Measurements from ENCODE around the gene NAP1L1.
A peak's percentile ranks its signal among the peaks of the same experiment; 100 is the strongest.

Gene NAP1L1

GRCh38 chr12:76083246-76083903 is 1.1 kb downstream of the NAP1L1 start:
- Histone ChIP-seq H3K79me2 (ENCODE audit: control insufficient read depth, insufficient read depth, low read length, unreplicated experiment) (peaks cover 59% of the 10 kb centered on the region), H3K4me1 (ENCODE audit: control insufficient read depth, insufficient read depth, low read length, unreplicated experiment) (peaks cover 32% of the 10 kb centered on the region), H2AFZ (ENCODE audit: low read length, unreplicated experiment) (no peak overlapping the region), H3K4me3 (ENCODE audit: low read depth, low read length) (peak overlapping the region; percentile 96), H3K27me3 (ENCODE audit: insufficient read depth, low read length) (no peaks in the 10 kb centered on the region), H3K27ac (ENCODE audit: low read depth, low read length) (peak overlapping the region; percentile 94), H3K36me3 (ENCODE audit: insufficient read depth, low read length) (peaks cover 22% of the 10 kb centered on the region)

GRCh38 chr12:76081909-76082308 is 2.6 kb downstream of the NAP1L1 start:
- Histone ChIP-seq H3K27ac (ENCODE audit: low read depth, low read length) (0 out of 2 replicates have a peak overlapping the region, but pooled peaks have one; percentile 16), H3K27me3 (ENCODE audit: insufficient read depth, low read length) (no peaks in the 10 kb centered on the region), H3K4me1 (ENCODE audit: control insufficient read depth, insufficient read depth, low read length, unreplicated experiment) (peaks cover 39% of the 10 kb centered on the region), H3K79me2 (ENCODE audit: control insufficient read depth, insufficient read depth, low read length, unreplicated experiment) (peaks cover 73% of the 10 kb centered on the region), H3K4me3 (ENCODE audit: low read depth, low read length) (peak overlapping the region; percentile 96), H3K36me3 (ENCODE audit: insufficient read depth, low read length) (peaks cover 26% of the 10 kb centered on the region), H2AFZ (ENCODE audit: low read length, unreplicated experiment) (no peak overlapping the region)

GRCh38 chr12:76080729-76081415 is 3.6 kb downstream of the NAP1L1 start:
- Histone ChIP-seq H3K27me3 (ENCODE audit: insufficient read depth, low read length) (no peaks in the 10 kb centered on the region), H3K4me3 (ENCODE audit: low read depth, low read length) (peak overlapping the region; percentile 96), H3K27ac (ENCODE audit: low read depth, low read length) (no peak overlapping the region), H3K79me2 (ENCODE audit: control insufficient read depth, insufficient read depth, low read length, unreplicated experiment) (peaks cover 83% of the 10 kb centered on the region), H3K36me3 (ENCODE audit: insufficient read depth, low read length) (peaks cover 30% of the 10 kb centered on the region), H3K4me1 (ENCODE audit: control insufficient read depth, insufficient read depth, low read length, unreplicated experiment) (peaks cover 38% of the 10 kb centered on the region), H2AFZ (ENCODE audit: low read length, unreplicated experiment) (no peak overlapping the region)

- Histone ChIP-seq H2AFZ (ENCODE audit: low read length, unreplicated experiment) (no peak overlapping the region), H3K79me2 (ENCODE audit: control insufficient read depth, insufficient read depth, low read length, unreplicated experiment) (peaks cover 90% of the 10 kb centered on the region), H3K27ac (ENCODE audit: low read depth, low read length) (no peak overlapping the region), H3K4me1 (ENCODE audit: control insufficient read depth, insufficient read depth, low read length, unreplicated experiment) (peaks cover 42% of the 10 kb centered on the region), H3K36me3 (ENCODE audit: insufficient read depth, low read length) (peaks cover 30% of the 10 kb centered on the region), H3K4me3 (ENCODE audit: low read depth, low read length) (no peak overlapping the region), H3K27me3 (ENCODE audit: insufficient read depth, low read length) (no peaks in the 10 kb centered on the region)
These were observed 4.3 kb downstream of the NAP1L1 start for GRCh38 chr12:76080017-76080728.

- Histone ChIP-seq H3K36me3 (ENCODE audit: insufficient read depth, low read length) (peaks cover 30% of the 10 kb centered on the region), H3K4me3 (ENCODE audit: low read depth, low read length) (no peak overlapping the region), H2AFZ (ENCODE audit: low read length, unreplicated experiment) (no peak overlapping the region), H3K27ac (ENCODE audit: low read depth, low read length) (no peak overlapping the region), H3K4me1 (ENCODE audit: control insufficient read depth, insufficient read depth, low read length, unreplicated experiment) (peaks cover 51% of the 10 kb centered on the region), H3K79me2 (ENCODE audit: control insufficient read depth, insufficient read depth, low read length, unreplicated experiment) (peaks cover 98% of the 10 kb centered on the region), H3K27me3 (ENCODE audit: insufficient read depth, low read length) (no peaks in the 10 kb centered on the region)
These were observed 5.7 kb downstream of the NAP1L1 start for GRCh38 chr12:76078748-76079147.

- H3K4me1 ChIP-seq (ENCODE audit: control insufficient read depth, insufficient read depth, low read length, unreplicated experiment), result peaks cover 37% of the 10 kb centered on the region
- no peaks in the 10 kb centered on the region for H3K27me3 ChIP-seq (ENCODE audit: insufficient read depth, low read length)
- H3K27ac ChIP-seq (ENCODE audit: low read depth, low read length), result no peak overlapping the region
- peaks cover 98% of the 10 kb centered on the region for H3K79me2 ChIP-seq (ENCODE audit: control insufficient read depth, insufficient read depth, low read length, unreplicated experiment)
- H3K36me3 ChIP-seq (ENCODE audit: insufficient read depth, low read length), result peaks cover 41% of the 10 kb centered on the region
- no peak overlapping the region for H2AFZ ChIP-seq (ENCODE audit: low read length, unreplicated experiment)
- H3K4me3 ChIP-seq (ENCODE audit: low read depth, low read length), result no peak overlapping the region
These were observed 9.0 kb downstream of the NAP1L1 start for GRCh38 chr12:76075448-76075847.

- H3K4me3 ChIP-seq (ENCODE audit: low read depth, low read length), result no peak overlapping the region
- no peak overlapping the region for H3K27ac ChIP-seq (ENCODE audit: low read depth, low read length)
- H2AFZ ChIP-seq (ENCODE audit: low read length, unreplicated experiment), result no peak overlapping the region
- H3K4me1 ChIP-seq (ENCODE audit: control insufficient read depth, insufficient read depth, low read length, unreplicated experiment), result peaks cover 31% of the 10 kb centered on the region
- H3K27me3 ChIP-seq (ENCODE audit: insufficient read depth, low read length), result no peaks in the 10 kb centered on the region
- H3K36me3 ChIP-seq (ENCODE audit: insufficient read depth, low read length), result peaks cover 40% of the 10 kb centered on the region
- peaks cover 98% of the 10 kb centered on the region for H3K79me2 ChIP-seq (ENCODE audit: control insufficient read depth, insufficient read depth, low read length, unreplicated experiment)
These were observed 9.7 kb downstream of the NAP1L1 start for GRCh38 chr12:76074701-76075336.

GRCh38 chr12:76073561-76073960 is 10.9 kb downstream of the NAP1L1 start:
- H3K79me2 ChIP-seq (ENCODE audit: control insufficient read depth, insufficient read depth, low read length, unreplicated experiment), result peaks cover 98% of the 10 kb centered on the region
- H2AFZ ChIP-seq (ENCODE audit: low read length, unreplicated experiment), result no peak overlapping the region
- H3K27me3 ChIP-seq (ENCODE audit: insufficient read depth, low read length), result no peaks in the 10 kb centered on the region
- H3K4me1 ChIP-seq (ENCODE audit: control insufficient read depth, insufficient read depth, low read length, unreplicated experiment), result peaks cover 37% of the 10 kb centered on the region
- no peak overlapping the region for H3K27ac ChIP-seq (ENCODE audit: low read depth, low read length)
- H3K4me3 ChIP-seq (ENCODE audit: low read depth, low read length), result no peak overlapping the region
- peaks cover 39% of the 10 kb centered on the region for H3K36me3 ChIP-seq (ENCODE audit: insufficient read depth, low read length)

- Histone ChIP-seq H3K4me3 (ENCODE audit: low read depth, low read length) (no peak overlapping the region), H2AFZ (ENCODE audit: low read length, unreplicated experiment) (no peak overlapping the region), H3K27ac (ENCODE audit: low read depth, low read length) (no peak overlapping the region), H3K36me3 (ENCODE audit: insufficient read depth, low read length) (peaks cover 42% of the 10 kb centered on the region), H3K79me2 (ENCODE audit: control insufficient read depth, insufficient read depth, low read length, unreplicated experiment) (peaks cover 99% of the 10 kb centered on the region), H3K4me1 (ENCODE audit: control insufficient read depth, insufficient read depth, low read length, unreplicated experiment) (peaks cover 45% of the 10 kb centered on the region), H3K27me3 (ENCODE audit: insufficient read depth, low read length) (no peaks in the 10 kb centered on the region)
These were observed 11.9 kb downstream of the NAP1L1 start for GRCh38 chr12:76072568-76072967.

- H3K27me3 ChIP-seq (ENCODE audit: insufficient read depth, low read length), result no peaks in the 10 kb centered on the region
- H3K4me1 ChIP-seq (ENCODE audit: control insufficient read depth, insufficient read depth, low read length, unreplicated experiment), result peaks cover 23% of the 10 kb centered on the region
- H3K79me2 ChIP-seq (ENCODE audit: control insufficient read depth, insufficient read depth, low read length, unreplicated experiment), result peaks cover 99% of the 10 kb centered on the region
- no peak overlapping the region for H2AFZ ChIP-seq (ENCODE audit: low read length, unreplicated experiment)
- H3K4me3 ChIP-seq (ENCODE audit: low read depth, low read length), result no peak overlapping the region
- peaks cover 69% of the 10 kb centered on the region for H3K36me3 ChIP-seq (ENCODE audit: insufficient read depth, low read length)
- H3K27ac ChIP-seq (ENCODE audit: low read depth, low read length), result no peak overlapping the region
These were observed 15.1 kb downstream of the NAP1L1 start for GRCh38 chr12:76069339-76069738.
